ENCODE measurements around the gene OSTM1. TPM values are rescaled to one million over a fixed set of nuclear protein-coding genes. Genes with fewer than 3 reads are reported as not detected.

OSTM1 gene
- total and polyA plus RNA-seq, 10 of the 15 experiments (the other 5 are each of a cell fraction or from before 2014, with no cell fraction given), result 3.0 to 17.1 (median 5.8) TPM

- TF ChIP-seq, protein P1, sequence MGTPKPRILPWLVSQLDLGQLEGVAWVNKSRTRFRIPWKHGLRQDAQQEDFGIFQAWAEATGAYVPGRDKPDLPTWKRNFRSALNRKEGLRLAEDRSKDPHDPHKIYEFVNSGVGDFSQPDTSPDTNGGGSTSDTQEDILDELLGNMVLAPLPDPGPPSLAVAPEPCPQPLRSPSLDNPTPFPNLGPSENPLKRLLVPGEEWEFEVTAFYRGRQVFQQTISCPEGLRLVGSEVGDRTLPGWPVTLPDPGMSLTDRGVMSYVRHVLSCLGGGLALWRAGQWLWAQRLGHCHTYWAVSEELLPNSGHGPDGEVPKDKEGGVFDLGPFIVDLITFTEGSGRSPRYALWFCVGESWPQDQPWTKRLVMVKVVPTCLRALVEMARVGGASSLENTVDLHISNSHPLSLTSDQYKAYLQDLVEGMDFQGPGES (IDR thresholded peaks at IDR 0.05), result no peak
These were observed 21.8 kb downstream of the OSTM1 start (continued) for GRCh38 chr6:108052706-108053105.

DNA sequence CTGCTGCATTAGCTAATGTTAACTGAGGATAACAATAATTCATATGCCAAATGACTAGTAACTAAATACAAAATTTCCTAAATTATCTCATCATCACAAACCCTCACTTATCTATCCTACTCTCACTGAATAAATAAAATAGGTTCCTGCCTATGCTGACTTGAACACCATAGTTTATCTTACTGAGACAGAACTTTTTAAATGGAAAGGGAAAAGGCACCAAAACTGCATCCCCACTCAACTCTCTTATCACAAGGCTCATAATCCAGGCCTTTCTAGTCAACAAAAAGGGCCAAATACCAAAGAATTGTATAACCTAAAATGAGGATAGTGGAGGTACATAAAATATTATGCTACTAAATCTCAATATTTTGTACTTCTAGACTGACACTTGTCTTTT, 23.1 kb downstream of the OSTM1 start:
- POLR2A ChIA-PET, result no interaction called here
- TF ChIP-seq SIX5 (IDR thresholded peaks at IDR 0.05; ENCODE audit: low read depth, low read length, severe bottlenecking) (no peak), CBX5 (IDR thresholded peaks at IDR 0.05; ENCODE audit: low read depth) (no peak)
- TF ChIP-seq, protein P2, sequence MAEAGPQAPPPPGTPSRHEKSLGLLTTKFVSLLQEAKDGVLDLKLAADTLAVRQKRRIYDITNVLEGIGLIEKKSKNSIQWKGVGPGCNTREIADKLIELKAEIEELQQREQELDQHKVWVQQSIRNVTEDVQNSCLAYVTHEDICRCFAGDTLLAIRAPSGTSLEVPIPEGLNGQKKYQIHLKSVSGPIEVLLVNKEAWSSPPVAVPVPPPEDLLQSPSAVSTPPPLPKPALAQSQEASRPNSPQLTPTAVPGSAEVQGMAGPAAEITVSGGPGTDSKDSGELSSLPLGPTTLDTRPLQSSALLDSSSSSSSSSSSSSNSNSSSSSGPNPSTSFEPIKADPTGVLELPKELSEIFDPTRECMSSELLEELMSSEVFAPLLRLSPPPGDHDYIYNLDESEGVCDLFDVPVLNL (IDR thresholded peaks at IDR 0.05; ENCODE audit: low read depth, low read length), result no peak
- Histone ChIP-seq H3K27me3 (replicated peaks in 1 of 2; ENCODE audit: control insufficient read depth in 2 of 2, insufficient read depth in 2 of 2, low read length in 1 of 2) (no peaks in the 10 kb centered on the region), H3K36me3 (ENCODE audit: control insufficient read depth in 2 of 2, insufficient read depth in 2 of 2, low read length in 1 of 2) (no peaks in the 10 kb centered on the region; a peak in 1 of 4 replicates), H3K27ac (ENCODE audit: control insufficient read depth, insufficient read depth) (no peak overlapping the region), H3K79me2 (ENCODE audit: control insufficient read depth, insufficient read depth, low read length) (no peaks in the 10 kb centered on the region), H4K20me1 (ENCODE audit: control insufficient read depth, insufficient read depth) (no peaks in the 10 kb centered on the region), H3K4me1 (ENCODE audit: control insufficient read depth, insufficient read depth, low read length) (no peaks in the 10 kb centered on the region), H2AFZ (ENCODE audit: control insufficient read depth, low read depth, low read length) (no peak overlapping the region), H3K9me3 (replicated peaks; ENCODE audit: control insufficient read depth, insufficient read depth, low read length) (no peaks in the 10 kb centered on the region), H3K9ac (ENCODE audit: control insufficient read depth, insufficient read depth, low read length) (no peak overlapping the region), H3K4me3 (no peak overlapping the region), H3K4me2 (ENCODE audit: control insufficient read depth, insufficient read depth) (no peak overlapping the region)
- RAD21 ChIA-PET (ENCODE audit: unreplicated experiment), result no interaction called here
- no TSS peak for BruUV-seq (replicated peaks)
- SMC1A ChIA-PET (ENCODE audit: uncharacterized antibody, unreplicated experiment), result interaction anchor here (3.2 kb wide), 1 partner anchor 71 kb away, joined by 17 read pairs; no protein-coding TSS in a partner anchor
- in situ Hi-C loops (cut with MboI) (no loop called here), intact Hi-C loops (cut with micrococcal nuclease; ENCODE audit: unreplicated experiment) (loop anchor here (2.0 to 10.0 kb wide), 3 partner anchors 71 to 607 kb away; no protein-coding TSS in a partner anchor)
- CTCF ChIA-PET, result interaction anchor here (0.9 to 6.4 kb wide), 3 partner anchors 9 to 70 kb away, joined by 3 to 90 read pairs (median 8); no protein-coding TSS in a partner anchor
- ATAC-seq, result no peak
- FAIRE-seq, result no peak
- no peak for DNase-seq (ENCODE audit: low read depth, low spot score)
